Measurements from ENCODE around the gene PODXL2.
"Not testable (repeated sequence)": the region's sequence is repeated elsewhere in the genome, so short reads cannot be mapped to it uniquely, and the experiment has no call there.

Gene PODXL2

DNA sequence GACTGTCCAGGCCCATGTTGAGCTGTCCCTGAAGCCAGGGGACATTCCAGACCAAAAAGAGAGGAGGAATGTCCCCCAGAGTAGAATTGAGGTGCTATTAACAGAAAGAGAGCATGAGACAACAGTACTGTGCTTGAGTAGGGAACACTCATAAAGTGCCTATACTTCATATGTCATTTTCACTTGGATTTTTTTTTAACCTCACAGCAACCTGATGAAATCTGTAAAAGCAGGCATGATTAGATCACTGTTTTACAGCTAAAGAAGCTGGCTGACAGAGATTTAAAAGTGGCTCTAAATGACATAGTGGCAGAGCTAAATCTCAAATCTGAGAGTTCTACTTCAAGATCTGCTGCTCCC is 18.8 kb downstream of the PODXL2 start:
- H3K4me3 ChIP-seq (ENCODE audit: low read length) = no peak overlapping the region
- DNase-seq (ENCODE audit: low read depth) = no peak
- TF ChIP-seq, protein P1, sequence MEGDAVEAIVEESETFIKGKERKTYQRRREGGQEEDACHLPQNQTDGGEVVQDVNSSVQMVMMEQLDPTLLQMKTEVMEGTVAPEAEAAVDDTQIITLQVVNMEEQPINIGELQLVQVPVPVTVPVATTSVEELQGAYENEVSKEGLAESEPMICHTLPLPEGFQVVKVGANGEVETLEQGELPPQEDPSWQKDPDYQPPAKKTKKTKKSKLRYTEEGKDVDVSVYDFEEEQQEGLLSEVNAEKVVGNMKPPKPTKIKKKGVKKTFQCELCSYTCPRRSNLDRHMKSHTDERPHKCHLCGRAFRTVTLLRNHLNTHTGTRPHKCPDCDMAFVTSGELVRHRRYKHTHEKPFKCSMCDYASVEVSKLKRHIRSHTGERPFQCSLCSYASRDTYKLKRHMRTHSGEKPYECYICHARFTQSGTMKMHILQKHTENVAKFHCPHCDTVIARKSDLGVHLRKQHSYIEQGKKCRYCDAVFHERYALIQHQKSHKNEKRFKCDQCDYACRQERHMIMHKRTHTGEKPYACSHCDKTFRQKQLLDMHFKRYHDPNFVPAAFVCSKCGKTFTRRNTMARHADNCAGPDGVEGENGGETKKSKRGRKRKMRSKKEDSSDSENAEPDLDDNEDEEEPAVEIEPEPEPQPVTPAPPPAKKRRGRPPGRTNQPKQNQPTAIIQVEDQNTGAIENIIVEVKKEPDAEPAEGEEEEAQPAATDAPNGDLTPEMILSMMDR (conservative IDR thresholded peaks at IDR 0.05; ENCODE audit: low read depth, low read length) = no peak

- H3K4me3 ChIP-seq (ENCODE audit: low read length) = no peak overlapping the region
- DNase-seq (ENCODE audit: low read depth) = no peak
- TF ChIP-seq, protein P1 (conservative IDR thresholded peaks at IDR 0.05; ENCODE audit: low read depth, low read length) = no peak
Measured at GRCh38 chr3:127650236-127650635, 21.3 kb downstream of the PODXL2 start.

DNA sequence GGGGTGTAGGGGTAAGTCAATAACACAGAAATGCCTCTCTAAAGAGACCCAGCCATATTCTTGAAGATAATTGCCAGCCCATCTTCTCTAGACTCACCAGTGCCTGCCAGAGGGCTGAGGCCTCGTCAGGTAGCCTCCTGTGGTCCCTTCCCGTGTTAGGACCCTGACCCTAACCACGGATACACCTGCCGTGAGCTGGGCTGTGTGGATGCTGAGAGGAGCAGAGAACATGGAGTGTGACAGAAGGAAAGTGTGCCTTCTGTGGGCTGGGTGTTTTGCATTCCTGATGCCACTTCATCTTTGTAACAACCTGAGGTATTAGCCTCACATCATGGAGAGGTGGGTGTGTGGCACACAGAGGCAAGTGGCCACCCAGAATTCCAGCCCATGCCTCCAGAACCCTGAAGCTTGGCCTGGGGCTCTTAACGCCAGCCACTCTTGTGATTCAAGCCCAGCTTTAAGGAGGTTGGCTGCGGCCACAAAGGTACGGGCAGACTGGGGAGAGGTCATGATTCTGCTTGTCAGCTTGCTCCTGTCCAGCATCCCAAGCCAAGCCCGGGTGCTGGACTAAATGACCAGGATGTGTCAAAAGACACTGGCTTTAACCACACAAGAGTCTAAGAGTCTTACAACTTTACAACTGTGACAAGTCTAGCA is 22.7 kb downstream of the PODXL2 start:
- no peak overlapping the region for H3K4me3 ChIP-seq (ENCODE audit: low read length)
- TF ChIP-seq, protein P1 (conservative IDR thresholded peaks at IDR 0.05; ENCODE audit: low read depth, low read length) = no peak
- no peak for DNase-seq (ENCODE audit: low read depth)

GRCh38 chr3:127652246-127652995 is 23.4 kb downstream of the PODXL2 start:
- no peak overlapping the region for H3K4me3 ChIP-seq (ENCODE audit: low read length)
- no peak for DNase-seq (ENCODE audit: low read depth)
- TF ChIP-seq, protein P1 (conservative IDR thresholded peaks at IDR 0.05; ENCODE audit: low read depth, low read length) = peak; percentile 84

GRCh38 chr3:127654374-127654773 is 25.4 kb downstream of the PODXL2 start:
- TF ChIP-seq, protein P1 (conservative IDR thresholded peaks at IDR 0.05; ENCODE audit: low read depth, low read length) = no peak
- no peak for DNase-seq (ENCODE audit: low read depth)
- H3K4me3 ChIP-seq (ENCODE audit: low read length) = no peak overlapping the region

- DNase-seq (ENCODE audit: low read depth); H3K4me3 ChIP-seq (ENCODE audit: low read length): not testable (repeated sequence)
Measured at GRCh38 chr3:127654993-127655392, 26.0 kb downstream of the PODXL2 start.

- DNase-seq (ENCODE audit: low read depth) = no peak
- TF ChIP-seq, protein P1 (conservative IDR thresholded peaks at IDR 0.05; ENCODE audit: low read depth, low read length) = no peak
- no peak overlapping the region for H3K4me3 ChIP-seq (ENCODE audit: low read length)
Measured at GRCh38 chr3:127655641-127656040, 26.7 kb downstream of the PODXL2 start.
